Articular chondrocyte of knee joint (primary cell): Measurements from ENCODE around the gene CEP152. TPM values are rescaled to one million over a fixed set of nuclear protein-coding genes. Genes with fewer than 3 reads are reported as not detected.

ENCODE experiments used
- total RNA-seq: library from RNA; depleted of rRNA; stranded (reverse); fragments of >200 nt; gene quantifications from 2 replicates; pipeline ENCODE4 v1.2.3, GENCODE V29; 2012

CEP152 gene
- 6.3 and 8.8 TPM in 2 replicates for total RNA-seq

GRCh38 chr15:48810414-48811324 lies at the start of gene CEP152:
CEP152 (minus strand) TSS chr15:48811069; CDS start chr15:48805649, 5,420 bp downstream.

Other genes starting within 250 kb of the CEP152 start
- gene FBN1, start 165.4 kb downstream of the CEP152 start, total RNA-seq, result 1,426 and 1,479 TPM in 2 replicates
- 269 and 271 TPM in 2 replicates for gene EID1, start 67.1 kb upstream of the CEP152 start, total RNA-seq
- 2.5 and 2.7 TPM in 2 replicates for gene SHC4, start 152.8 kb upstream of the CEP152 start, total RNA-seq
- gene SECISBP2L, start 235.4 kb upstream of the CEP152 start, total RNA-seq, result 73.5 and 94.7 TPM in 2 replicates